Activated CD8-positive, alpha-beta memory T cell treated with anti-CD3 and anti-CD28 coated beads, Interleukin-2, amount 50 U/mL, for 24 hours (primary cell): Measurements from ENCODE around the gene USP15.

Experiments used
- DNase-seq: peaks from one replicate; pipeline ENCODE4 v3.0.0-alpha.2; 2020; ENCODE audit errors: extremely low read depth

USP15 gene

GRCh38 chr12:62282057-62282774 is 22.0 kb downstream of the USP15 start:
- no peak for DNase-seq

GRCh38 chr12:62284749-62285148 is 24.5 kb downstream of the USP15 start:
- DNase-seq, result no peak

DNA sequence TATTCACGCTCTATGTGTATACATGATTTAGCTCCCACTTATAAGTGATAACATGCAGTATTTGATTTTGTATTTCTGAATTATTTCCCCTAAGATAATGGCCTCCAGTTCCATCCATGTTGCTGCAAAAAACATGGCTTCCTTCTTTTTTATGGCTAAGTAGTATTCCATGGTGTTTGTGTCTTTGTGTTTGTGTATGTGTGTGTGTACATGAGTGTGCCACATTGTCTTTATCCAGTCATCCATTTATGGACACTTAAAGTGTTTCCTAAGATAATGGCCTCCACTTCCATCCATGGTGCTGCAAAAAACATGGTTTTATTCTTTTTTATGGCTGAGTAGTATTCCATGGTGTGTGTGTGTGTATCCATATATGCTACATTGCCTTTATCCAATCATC is 25.1 kb downstream of the USP15 start:
- no peak for DNase-seq

DNA sequence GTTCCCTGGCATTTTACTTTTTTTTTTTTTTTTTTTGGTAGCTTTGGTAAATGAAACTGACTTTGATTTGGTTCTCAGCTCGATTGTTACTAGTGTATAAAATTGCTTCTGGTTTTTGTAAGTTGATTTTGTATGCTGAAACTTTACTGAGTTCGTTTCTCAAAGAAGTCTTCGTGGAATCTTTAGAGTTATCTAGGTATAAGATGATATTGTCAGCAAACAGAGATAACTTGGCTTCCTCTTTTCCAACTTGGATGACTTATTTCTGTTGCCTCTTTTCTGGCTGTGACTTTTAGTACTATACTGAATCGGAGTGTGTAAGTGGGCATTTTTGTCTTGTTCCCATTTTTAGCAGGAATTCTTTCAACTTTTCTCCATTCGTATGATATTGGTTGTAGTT is 28.1 kb downstream of the USP15 start:
- DNase-seq, result no peak

- DNase-seq, result no peak
These were observed 30.6 kb downstream of the USP15 start for GRCh38 chr12:62290846-62291245.

GRCh38 chr12:62291864-62292760 is 31.9 kb downstream of the USP15 start:
- no peak for DNase-seq

DNA sequence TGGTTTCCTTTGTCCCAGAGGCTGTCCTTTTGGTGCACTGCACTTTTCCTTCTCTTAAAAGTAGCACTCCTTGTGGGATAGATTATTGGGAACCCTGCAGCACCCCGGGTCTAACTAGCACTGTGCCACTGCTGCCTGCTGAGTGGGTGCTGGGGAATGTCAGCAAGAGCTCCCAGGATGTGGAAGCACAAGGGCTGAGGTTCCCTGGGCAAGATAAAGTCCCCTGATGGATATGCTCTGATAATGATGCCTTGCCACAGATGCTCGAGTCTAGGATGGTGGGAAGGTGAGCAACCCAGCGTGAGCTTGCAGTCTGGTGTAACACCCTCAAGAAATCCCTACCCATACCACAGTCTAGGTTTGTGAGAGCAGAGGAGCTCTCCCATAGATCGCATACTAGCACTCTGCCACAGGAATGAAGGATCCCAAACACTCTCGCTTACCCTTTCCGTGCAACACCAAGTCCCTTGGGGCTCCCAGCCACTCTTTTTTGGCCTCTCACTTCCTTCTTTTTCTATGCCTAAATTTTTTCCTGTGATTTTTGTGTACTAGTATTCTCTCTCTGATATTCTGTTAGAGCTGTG is 32.6 kb downstream of the USP15 start:
- no peak for DNase-seq

GRCh38 chr12:62294378-62294777 is 34.2 kb downstream of the USP15 start:
- no peak for DNase-seq

GRCh38 chr12:62296001-62296400 is 35.8 kb downstream of the USP15 start:
- DNase-seq, result no peak

- DNase-seq, result no peak
These were observed 37.1 kb downstream of the USP15 start for GRCh38 chr12:62297321-62297720.

GRCh38 chr12:62299617-62300016 is 39.4 kb downstream of the USP15 start:
- no peak for DNase-seq

DNA sequence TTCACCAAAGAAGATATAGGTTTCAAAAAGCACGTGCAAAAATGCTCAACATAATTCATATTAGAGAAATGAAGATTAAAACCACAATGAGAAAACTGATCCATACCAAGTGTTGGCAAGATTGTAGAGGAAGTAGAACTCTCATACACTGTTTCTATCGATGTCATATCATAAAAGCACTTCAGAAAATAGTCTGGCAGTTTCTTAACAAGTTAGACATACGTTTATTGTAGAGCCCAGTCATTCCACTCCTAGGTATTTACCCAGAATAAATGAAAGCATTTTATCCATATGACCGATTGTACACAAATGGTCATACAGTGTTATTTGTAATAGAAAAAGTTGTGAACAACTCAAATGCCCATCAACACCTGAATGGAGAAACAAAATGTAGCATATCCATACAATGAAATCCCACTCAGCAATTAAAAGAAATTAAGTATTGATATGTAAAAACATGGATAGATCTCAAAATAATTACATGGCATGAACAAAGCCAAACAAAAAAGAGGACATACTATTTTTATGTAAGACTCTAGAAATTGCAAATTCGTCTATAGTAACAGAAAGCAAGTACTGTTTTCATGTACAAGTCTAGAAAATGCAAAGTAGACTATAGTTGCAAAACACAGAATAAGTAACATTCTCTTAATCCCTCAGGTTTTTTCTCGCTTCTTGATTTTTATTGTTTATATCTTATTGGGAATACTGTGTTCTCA is 41.0 kb downstream of the USP15 start:
- DNase-seq, result no peak

DNA sequence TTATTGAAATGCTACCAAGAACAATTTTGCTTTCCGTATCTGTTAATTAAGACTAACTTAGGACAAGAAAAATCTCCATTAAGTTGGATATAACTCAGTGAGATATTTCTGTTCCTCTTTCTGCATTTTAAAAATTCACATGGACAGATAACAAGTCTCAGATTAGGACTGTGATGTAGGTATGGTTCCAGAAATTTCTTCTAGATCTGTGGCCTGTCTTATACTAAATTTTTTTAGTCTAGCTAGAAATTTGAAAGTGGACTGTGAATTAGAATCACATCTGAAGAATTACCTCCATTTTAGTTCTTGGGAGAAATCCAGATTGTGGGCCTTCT is 41.6 kb downstream of the USP15 start:
- DNase-seq, result no peak

DNA sequence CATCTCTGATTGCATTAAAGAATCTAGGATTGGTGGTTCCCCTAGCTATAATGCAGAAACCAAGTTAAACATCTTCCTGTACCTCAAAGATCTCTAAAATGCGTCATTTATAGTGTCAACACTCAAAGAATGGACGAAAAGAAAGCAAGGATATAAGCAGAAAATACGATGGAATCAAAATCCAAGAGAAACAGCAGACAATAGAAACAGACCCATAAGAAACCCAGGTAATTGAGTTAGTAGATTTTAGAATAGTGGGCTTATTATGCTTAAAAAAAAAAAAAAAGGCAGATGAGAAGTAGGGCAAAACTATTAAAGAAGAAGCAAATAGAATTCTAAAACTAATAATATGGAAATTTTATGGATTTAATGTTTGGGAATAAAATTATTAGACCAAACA is 44.4 kb downstream of the USP15 start:
- DNase-seq, result no peak

- no peak for DNase-seq
These were observed 45.6 kb downstream of the USP15 start for GRCh38 chr12:62305778-62306177.

GRCh38 chr12:62306569-62307530 is 46.6 kb downstream of the USP15 start:
- no peak for DNase-seq

GRCh38 chr12:62308201-62308600 is 48.0 kb downstream of the USP15 start:
- no peak for DNase-seq

DNA sequence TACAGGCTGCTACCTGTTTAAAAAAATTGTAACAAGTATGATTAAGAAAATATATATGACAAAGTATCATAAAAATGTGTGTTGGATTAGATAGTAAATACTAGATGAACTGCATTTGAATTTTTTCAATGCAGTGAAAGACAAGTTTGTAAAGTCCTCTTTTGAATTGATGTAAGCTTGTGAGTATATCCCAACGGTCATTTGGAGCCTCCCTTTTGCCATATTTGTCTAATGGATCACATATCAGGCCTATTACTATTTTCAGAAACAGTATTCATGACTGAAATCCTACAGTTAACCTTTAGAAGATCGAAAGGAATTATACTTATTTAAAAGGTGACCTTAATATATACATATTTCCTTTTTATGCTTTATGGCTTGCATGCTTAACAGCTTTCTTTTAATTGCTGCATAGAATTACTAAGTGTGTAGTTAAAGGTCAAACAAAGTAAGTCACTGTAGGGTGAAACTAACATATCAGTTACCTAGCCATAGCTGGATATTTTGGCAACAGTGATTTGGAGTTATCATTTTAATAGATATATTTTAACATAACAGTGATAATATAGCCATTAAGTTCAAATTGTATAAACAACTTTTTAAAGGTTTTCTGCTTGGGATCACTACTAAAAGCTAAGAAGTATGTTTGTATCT is 53.6 kb downstream of the USP15 start:
- no peak for DNase-seq

GRCh38 chr12:62317017-62317416 is 56.8 kb downstream of the USP15 start:
- no peak for DNase-seq

- DNase-seq, result no peak
These were observed 58.9 kb downstream of the USP15 start for GRCh38 chr12:62319058-62319457.

DNA sequence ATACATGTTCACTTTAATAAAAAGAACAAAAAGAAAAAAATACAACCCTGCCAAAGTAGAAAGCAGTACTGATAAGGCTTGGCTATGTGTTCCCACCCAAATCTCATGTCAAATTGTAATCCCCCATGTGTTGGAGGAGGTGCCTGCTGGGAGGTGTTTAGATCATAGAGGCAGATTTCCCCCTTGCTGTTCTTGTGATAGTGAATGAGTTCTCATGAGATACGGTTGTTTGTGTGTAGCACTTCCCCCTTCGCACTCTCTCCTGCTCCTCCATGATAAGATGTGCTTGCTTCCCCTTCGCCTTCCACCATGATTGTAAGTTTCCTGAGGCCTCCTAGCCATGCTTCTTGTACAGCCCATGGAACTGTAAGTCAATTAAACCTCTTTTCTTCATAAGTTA is 59.9 kb downstream of the USP15 start:
- no peak for DNase-seq
